IPS-11a (cell line): ENCODE data around the gene ABCG4.
"Not testable (repeated sequence)": the region's sequence is repeated elsewhere in the genome, so short reads cannot be mapped to it uniquely, and the experiment has no call there.

Source experiments
- H3K4me3 ChIP-seq: one replicate; pipeline ENCODE4 v1.5.1; 2013; ENCODE audit warnings: low read depth, low read length, control low read depth

ABCG4 gene

GRCh38 chr11:119149018-119149785, at the start of gene ABCG4:
Gene ABCG4, plus strand, starts transcription at chr11:119149052. Its CDS starts 914 bp downstream, at chr11:119149966.
- peak within 1 kb of the TSS; percentile 53 for H3K4me3 ChIP-seq

DNA sequence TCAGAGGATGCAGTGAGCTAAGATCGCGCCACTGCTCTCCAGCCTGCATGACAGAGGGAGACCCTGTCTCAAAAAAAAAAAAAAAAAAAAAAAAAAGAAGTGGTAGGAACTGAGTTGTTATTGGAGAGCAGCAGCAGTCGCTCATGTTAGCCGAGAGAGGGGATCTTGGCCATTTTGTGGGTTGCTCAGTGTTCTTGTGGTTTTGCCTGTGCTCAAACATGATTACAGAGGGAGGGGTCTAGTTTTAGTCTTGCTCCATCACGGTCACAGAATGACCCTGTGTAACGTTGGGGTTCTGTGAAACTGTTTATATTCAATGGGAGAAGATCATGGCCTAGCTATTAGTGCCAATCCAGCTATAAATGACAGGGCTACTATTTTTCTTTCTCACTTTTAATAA, 49.1 kb upstream of the ABCG4 start:
- H3K4me3 ChIP-seq, result no peak overlapping the region

- H3K4me3 ChIP-seq, result peak overlapping the region; percentile 94
Measured at GRCh38 chr11:119100246-119100970, 48.4 kb upstream of the ABCG4 start.

GRCh38 chr11:119100994-119101758, 47.7 kb upstream of the ABCG4 start:
- peak overlapping the region; percentile 94 for H3K4me3 ChIP-seq

DNA sequence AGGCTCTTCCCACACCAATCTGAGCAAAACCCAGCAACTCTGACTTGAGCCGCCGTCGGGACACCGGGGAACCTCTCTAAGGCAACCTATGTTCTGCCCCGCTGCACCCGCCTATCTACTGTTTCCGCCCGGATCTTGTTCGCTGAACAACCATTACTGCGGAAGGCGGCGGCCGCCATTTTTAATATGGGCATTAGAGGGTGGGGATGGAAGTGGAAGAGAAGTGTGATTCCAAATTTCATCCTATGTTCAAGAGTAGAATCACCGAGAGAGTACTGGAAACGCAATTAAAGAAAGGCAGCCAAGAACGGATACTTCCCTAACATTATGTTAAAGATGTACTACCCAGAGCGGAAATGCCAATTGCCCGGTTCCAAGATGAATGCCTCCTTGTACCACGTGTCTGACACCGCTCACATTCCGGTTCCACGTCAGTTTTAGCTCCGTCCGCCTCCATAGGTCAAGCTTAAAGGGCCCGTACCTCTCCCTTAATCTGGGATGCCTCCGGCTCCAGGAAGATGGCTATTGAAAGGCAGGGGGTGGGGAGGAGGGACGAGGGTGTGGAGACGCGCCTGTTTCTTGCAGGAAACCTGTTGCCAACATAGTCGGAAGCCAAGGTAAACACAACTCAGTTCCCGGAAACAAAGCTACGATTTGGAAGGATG, 47.0 kb upstream of the ABCG4 start, which contains the start of gene DPAGT1:
Gene DPAGT1 (minus strand): TSS at position 95 of the 665 bp plus-strand sequence. CDS start 198 bp downstream, outside the sequence.
- H3K4me3 ChIP-seq, result peak within 1 kb of the TSS; percentile 94

GRCh38 chr11:119103161-119103664, 45.6 kb upstream of the ABCG4 start:
- not testable (repeated sequence) for H3K4me3 ChIP-seq

DNA sequence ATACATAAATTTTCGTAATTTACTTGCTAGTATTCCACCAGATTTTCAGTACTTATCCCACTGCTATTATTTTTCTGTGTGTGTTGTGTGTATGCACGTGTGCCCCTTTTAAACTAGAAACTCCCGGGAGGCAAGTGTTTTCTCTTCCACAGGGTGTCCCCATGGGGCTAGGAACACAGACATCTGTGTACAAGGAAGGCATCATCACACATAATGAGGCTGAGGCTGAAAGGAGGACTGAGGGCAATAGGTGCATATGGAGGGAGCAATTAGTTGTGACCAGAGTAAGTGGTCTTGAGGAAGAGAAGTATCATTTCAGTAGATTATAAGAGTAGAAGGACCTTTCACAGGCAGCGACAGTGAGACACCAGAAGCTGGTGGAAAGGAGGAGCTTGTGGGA, 45.1 kb upstream of the ABCG4 start:
- no peak overlapping the region for H3K4me3 ChIP-seq

DNA sequence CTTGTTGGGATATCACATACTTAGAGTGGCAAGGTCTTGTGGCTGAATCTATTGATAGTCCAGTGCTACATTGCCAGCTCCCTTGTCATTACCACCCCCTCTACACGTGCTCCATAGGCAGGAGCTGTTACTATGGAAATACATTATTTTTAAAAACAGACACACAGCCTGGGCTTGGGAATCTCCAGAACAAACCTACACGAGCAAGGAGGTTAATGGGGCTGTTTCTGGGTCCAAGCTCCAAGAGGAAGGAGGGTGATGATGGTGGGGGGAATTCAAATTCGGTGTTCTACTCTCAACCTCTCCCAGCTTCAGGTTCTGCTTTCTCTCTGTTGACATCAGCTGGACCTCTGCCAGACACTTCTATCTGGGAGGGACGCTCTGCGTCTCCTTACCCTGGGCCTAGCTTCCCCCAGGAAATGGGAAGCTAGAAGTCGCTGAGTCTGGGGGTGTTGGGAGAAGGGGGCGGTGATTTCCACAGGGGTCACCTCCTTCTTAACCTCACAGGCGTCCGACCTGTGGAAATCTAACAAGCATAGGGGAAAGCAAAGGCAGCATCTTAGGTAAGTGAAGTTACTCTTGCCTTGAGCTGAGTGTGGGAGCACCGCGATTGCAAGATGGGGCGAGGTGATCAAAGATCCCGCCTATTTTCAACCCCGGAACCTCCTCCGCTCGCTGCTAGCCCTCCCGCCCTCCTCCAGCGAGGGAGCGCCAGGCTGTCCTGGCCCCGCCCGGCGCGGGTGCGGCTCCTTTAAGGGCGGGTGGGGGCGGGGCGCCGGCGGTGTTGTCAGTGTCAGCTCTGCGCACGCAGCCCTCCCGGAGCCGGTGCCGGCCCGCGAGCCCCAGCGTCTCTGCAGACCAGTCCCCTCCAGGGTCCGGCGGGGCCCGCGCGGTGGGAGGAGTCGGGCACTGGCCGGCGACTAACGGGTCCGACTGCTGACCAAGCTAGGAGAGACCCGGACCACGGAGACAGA, 42.0 kb upstream of the ABCG4 start, which contains the start of gene C2CD2L:
Gene C2CD2L (plus strand): TSS at position 781 of the 974 bp plus-strand sequence. CDS start 398 bp downstream, outside the sequence.
- H3K4me3 ChIP-seq, result peak within 1 kb of the TSS; percentile 67

- peak overlapping the region; percentile 67 for H3K4me3 ChIP-seq
Measured at GRCh38 chr11:119107538-119108145, 41.2 kb upstream of the ABCG4 start.

GRCh38 chr11:119108146-119108856, 40.6 kb upstream of the ABCG4 start:
- H3K4me3 ChIP-seq, result peak overlapping the region; percentile 67

GRCh38 chr11:119108857-119109221, 40.0 kb upstream of the ABCG4 start:
- no peak overlapping the region for H3K4me3 ChIP-seq

GRCh38 chr11:119109843-119110242, 39.0 kb upstream of the ABCG4 start:
- H3K4me3 ChIP-seq, result no peak overlapping the region

GRCh38 chr11:119110439-119110838, 38.4 kb upstream of the ABCG4 start:
- no peak overlapping the region for H3K4me3 ChIP-seq

DNA sequence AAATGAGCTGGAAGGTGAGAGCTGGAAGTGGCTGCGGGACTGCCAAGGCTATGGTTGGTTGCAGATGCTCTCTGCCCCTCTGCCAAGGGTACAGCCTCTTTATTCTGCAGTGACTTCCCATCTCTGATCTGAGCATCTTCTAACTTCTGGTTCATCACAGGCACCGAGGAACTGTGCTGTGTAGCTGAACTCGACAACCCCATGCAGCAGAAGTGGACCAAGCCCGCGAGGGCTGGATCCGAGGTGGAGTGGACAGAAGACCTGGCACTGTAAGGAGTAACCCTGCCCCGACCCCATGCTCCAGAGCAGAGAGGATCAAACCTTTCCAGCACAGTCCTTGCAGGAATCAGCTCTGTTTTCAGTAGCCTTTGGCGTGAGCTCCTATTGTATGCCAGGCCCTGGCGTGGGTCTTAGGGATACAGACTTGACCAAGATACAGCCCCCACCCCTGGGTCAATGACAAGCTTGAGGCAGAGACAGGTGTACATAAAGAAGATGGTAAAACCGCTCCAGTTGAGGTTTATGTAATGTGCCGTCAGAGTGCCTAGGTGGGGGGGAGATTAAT, 37.4 kb upstream of the ABCG4 start:
- no peak overlapping the region for H3K4me3 ChIP-seq

DNA sequence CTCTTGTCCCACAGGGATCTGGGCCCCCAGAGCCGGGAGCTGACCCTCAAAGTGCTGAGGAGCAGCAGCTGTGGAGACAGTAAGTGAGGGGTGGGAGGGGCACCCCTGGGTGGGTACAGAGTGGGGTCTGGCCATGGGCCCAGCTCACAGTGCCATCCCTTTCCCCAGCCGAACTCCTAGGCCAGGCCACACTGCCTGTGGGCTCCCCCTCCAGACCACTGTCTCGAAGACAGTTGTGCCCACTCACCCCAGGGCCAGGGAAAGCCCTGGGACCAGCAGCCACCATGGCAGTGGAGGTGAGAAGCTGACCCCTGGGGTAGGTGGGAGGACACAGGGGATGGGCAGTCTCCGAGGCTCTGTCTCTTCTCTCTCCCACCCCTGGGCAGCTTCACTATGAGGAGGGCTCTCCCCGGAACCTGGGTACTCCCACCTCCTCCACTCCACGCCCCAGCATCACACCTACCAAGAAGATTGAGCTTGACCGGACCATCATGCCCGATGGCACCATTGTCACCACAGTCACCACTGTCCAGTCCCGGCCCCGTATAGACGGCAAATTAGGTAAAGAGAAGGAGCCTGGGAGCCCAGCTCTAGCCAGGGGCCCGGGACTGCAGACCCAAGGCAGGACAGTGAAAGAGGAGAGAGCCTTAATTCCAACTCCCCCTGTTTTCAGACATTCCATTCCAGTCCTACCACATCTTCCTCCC, 36.4 kb upstream of the ABCG4 start:
- H3K4me3 ChIP-seq, result no peak overlapping the region

DNA sequence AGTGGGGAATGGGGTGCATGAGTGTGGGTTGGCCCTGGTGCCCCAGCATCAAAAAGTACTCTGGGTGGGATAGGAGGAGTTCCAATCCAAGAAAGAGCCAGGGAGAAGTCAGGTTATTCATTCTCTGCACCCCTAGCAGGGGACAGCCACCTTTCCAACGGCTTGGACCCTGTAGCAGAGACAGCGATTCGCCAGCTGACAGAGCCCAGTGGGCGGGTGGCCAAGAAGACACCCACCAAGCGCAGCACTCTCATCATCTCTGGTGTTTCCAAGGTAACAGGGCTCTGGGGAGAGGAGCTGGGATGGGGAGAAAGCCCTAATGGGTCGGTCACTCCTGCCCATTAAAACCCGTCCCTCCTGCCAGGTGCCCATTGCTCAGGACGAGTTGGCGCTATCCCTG, 35.1 kb upstream of the ABCG4 start:
- no peak overlapping the region for H3K4me3 ChIP-seq

DNA sequence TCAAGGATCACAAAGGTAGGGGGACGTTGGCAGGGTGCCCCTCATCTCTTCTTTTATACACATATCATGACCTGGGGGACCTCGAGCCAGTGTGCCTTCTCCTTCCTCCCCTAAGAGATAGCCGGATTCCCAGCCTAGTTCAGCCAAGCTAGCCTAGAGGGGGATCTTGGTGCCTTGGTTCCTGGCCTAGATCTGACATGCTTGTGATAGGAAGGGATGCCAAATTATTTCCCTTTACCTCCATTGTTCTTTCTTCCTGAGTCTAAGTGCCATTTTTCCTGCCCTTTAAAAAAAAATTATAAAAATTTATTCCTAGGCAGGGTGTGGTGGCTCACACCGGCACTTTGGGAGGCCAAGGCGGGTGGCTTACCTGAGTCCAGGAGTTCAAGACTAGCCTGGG, 34.5 kb upstream of the ABCG4 start:
- no peak overlapping the region for H3K4me3 ChIP-seq
